ENCODE data around the gene OR2A42.
"Not testable (repeated sequence)": the region's sequence is repeated elsewhere in the genome, so short reads cannot be mapped to it uniquely, and the experiment has no call there.

OR2A42 gene

GRCh38 chr7:144239365-144239764 lies at the start of gene OR2A42:
OR2A42 (minus strand) TSS chr7:144239605; CDS start chr7:144232843, 6,762 bp downstream.
- not testable (repeated sequence) for H3K9me3 ChIP-seq (ENCODE audit: control insufficient read depth, insufficient read depth, low read length); H3K27me3 ChIP-seq (ENCODE audit: control insufficient read depth, insufficient read depth, low read length); H3K4me3 ChIP-seq (ENCODE audit: low read depth, low read length); H3K36me3 ChIP-seq (ENCODE audit: control insufficient read depth, insufficient read depth, low read length); H3K27ac ChIP-seq (ENCODE audit: low read depth, low read length); H3K9ac ChIP-seq (ENCODE audit: low read depth, low read length); H3K4me1 ChIP-seq (ENCODE audit: control insufficient read depth, insufficient read depth, low read length)

- H3K4me1 ChIP-seq (ENCODE audit: control insufficient read depth, insufficient read depth, low read length); H3K27me3 ChIP-seq (ENCODE audit: control insufficient read depth, insufficient read depth, low read length); H3K9me3 ChIP-seq (ENCODE audit: control insufficient read depth, insufficient read depth, low read length); H3K9ac ChIP-seq (ENCODE audit: low read depth, low read length); H3K36me3 ChIP-seq (ENCODE audit: control insufficient read depth, insufficient read depth, low read length); H3K27ac ChIP-seq (ENCODE audit: low read depth, low read length); H3K4me3 ChIP-seq (ENCODE audit: low read depth, low read length): not testable (repeated sequence)
Measured at GRCh38 chr7:144287171-144287784, 47.9 kb upstream of the OR2A42 start.

GRCh38 chr7:144283716-144284115 lies 44.3 kb upstream of the OR2A42 start:
- H3K9ac ChIP-seq (ENCODE audit: low read depth, low read length); H3K27ac ChIP-seq (ENCODE audit: low read depth, low read length); H3K36me3 ChIP-seq (ENCODE audit: control insufficient read depth, insufficient read depth, low read length); H3K4me1 ChIP-seq (ENCODE audit: control insufficient read depth, insufficient read depth, low read length); H3K27me3 ChIP-seq (ENCODE audit: control insufficient read depth, insufficient read depth, low read length); H3K4me3 ChIP-seq (ENCODE audit: low read depth, low read length); H3K9me3 ChIP-seq (ENCODE audit: control insufficient read depth, insufficient read depth, low read length): not testable (repeated sequence)

- not testable (repeated sequence) for H3K9me3 ChIP-seq (ENCODE audit: control insufficient read depth, insufficient read depth, low read length); H3K9ac ChIP-seq (ENCODE audit: low read depth, low read length); H3K36me3 ChIP-seq (ENCODE audit: control insufficient read depth, insufficient read depth, low read length); H3K27ac ChIP-seq (ENCODE audit: low read depth, low read length); H3K4me1 ChIP-seq (ENCODE audit: control insufficient read depth, insufficient read depth, low read length); H3K4me3 ChIP-seq (ENCODE audit: low read depth, low read length); H3K27me3 ChIP-seq (ENCODE audit: control insufficient read depth, insufficient read depth, low read length)
Measured at GRCh38 chr7:144282490-144282889, 43.1 kb upstream of the OR2A42 start.

GRCh38 chr7:144281981-144282380 lies 42.6 kb upstream of the OR2A42 start:
- not testable (repeated sequence) for H3K27me3 ChIP-seq (ENCODE audit: control insufficient read depth, insufficient read depth, low read length); H3K4me1 ChIP-seq (ENCODE audit: control insufficient read depth, insufficient read depth, low read length); H3K27ac ChIP-seq (ENCODE audit: low read depth, low read length); H3K4me3 ChIP-seq (ENCODE audit: low read depth, low read length); H3K9me3 ChIP-seq (ENCODE audit: control insufficient read depth, insufficient read depth, low read length); H3K9ac ChIP-seq (ENCODE audit: low read depth, low read length); H3K36me3 ChIP-seq (ENCODE audit: control insufficient read depth, insufficient read depth, low read length)

GRCh38 chr7:144280010-144280409 lies 40.6 kb upstream of the OR2A42 start:
- not testable (repeated sequence) for H3K27ac ChIP-seq (ENCODE audit: low read depth, low read length); H3K27me3 ChIP-seq (ENCODE audit: control insufficient read depth, insufficient read depth, low read length); H3K4me3 ChIP-seq (ENCODE audit: low read depth, low read length); H3K4me1 ChIP-seq (ENCODE audit: control insufficient read depth, insufficient read depth, low read length); H3K9ac ChIP-seq (ENCODE audit: low read depth, low read length); H3K36me3 ChIP-seq (ENCODE audit: control insufficient read depth, insufficient read depth, low read length); H3K9me3 ChIP-seq (ENCODE audit: control insufficient read depth, insufficient read depth, low read length)

- not testable (repeated sequence) for H3K9me3 ChIP-seq (ENCODE audit: control insufficient read depth, insufficient read depth, low read length); H3K9ac ChIP-seq (ENCODE audit: low read depth, low read length); H3K27me3 ChIP-seq (ENCODE audit: control insufficient read depth, insufficient read depth, low read length); H3K27ac ChIP-seq (ENCODE audit: low read depth, low read length); H3K4me3 ChIP-seq (ENCODE audit: low read depth, low read length); H3K36me3 ChIP-seq (ENCODE audit: control insufficient read depth, insufficient read depth, low read length); H3K4me1 ChIP-seq (ENCODE audit: control insufficient read depth, insufficient read depth, low read length)
Measured at GRCh38 chr7:144275281-144275680, 35.9 kb upstream of the OR2A42 start.

GRCh38 chr7:144269188-144269587 lies 29.8 kb upstream of the OR2A42 start, which contains the start of gene CTAGE8:
CTAGE8 (minus strand) TSS chr7:144269288; CDS start chr7:144269250, 38 bp downstream.
- not testable (repeated sequence) for H3K27ac ChIP-seq (ENCODE audit: low read depth, low read length); H3K9ac ChIP-seq (ENCODE audit: low read depth, low read length); H3K9me3 ChIP-seq (ENCODE audit: control insufficient read depth, insufficient read depth, low read length); H3K36me3 ChIP-seq (ENCODE audit: control insufficient read depth, insufficient read depth, low read length); H3K4me1 ChIP-seq (ENCODE audit: control insufficient read depth, insufficient read depth, low read length); H3K27me3 ChIP-seq (ENCODE audit: control insufficient read depth, insufficient read depth, low read length); H3K4me3 ChIP-seq (ENCODE audit: low read depth, low read length)

GRCh38 chr7:144264692-144265091 lies 25.3 kb upstream of the OR2A42 start, which contains the start of gene OR2A7:
OR2A7 (minus strand) TSS chr7:144264792; CDS start chr7:144259628, 5,164 bp downstream.
- not testable (repeated sequence) for H3K4me1 ChIP-seq (ENCODE audit: control insufficient read depth, insufficient read depth, low read length); H3K9me3 ChIP-seq (ENCODE audit: control insufficient read depth, insufficient read depth, low read length); H3K27me3 ChIP-seq (ENCODE audit: control insufficient read depth, insufficient read depth, low read length); H3K27ac ChIP-seq (ENCODE audit: low read depth, low read length); H3K4me3 ChIP-seq (ENCODE audit: low read depth, low read length); H3K9ac ChIP-seq (ENCODE audit: low read depth, low read length); H3K36me3 ChIP-seq (ENCODE audit: control insufficient read depth, insufficient read depth, low read length)

GRCh38 chr7:144262128-144262527 lies 22.7 kb upstream of the OR2A42 start:
- not testable (repeated sequence) for H3K4me3 ChIP-seq (ENCODE audit: low read depth, low read length); H3K4me1 ChIP-seq (ENCODE audit: control insufficient read depth, insufficient read depth, low read length); H3K9me3 ChIP-seq (ENCODE audit: control insufficient read depth, insufficient read depth, low read length); H3K36me3 ChIP-seq (ENCODE audit: control insufficient read depth, insufficient read depth, low read length); H3K27me3 ChIP-seq (ENCODE audit: control insufficient read depth, insufficient read depth, low read length); H3K9ac ChIP-seq (ENCODE audit: low read depth, low read length); H3K27ac ChIP-seq (ENCODE audit: low read depth, low read length)

- H3K9ac ChIP-seq (ENCODE audit: low read depth, low read length); H3K27me3 ChIP-seq (ENCODE audit: control insufficient read depth, insufficient read depth, low read length); H3K9me3 ChIP-seq (ENCODE audit: control insufficient read depth, insufficient read depth, low read length); H3K36me3 ChIP-seq (ENCODE audit: control insufficient read depth, insufficient read depth, low read length); H3K4me3 ChIP-seq (ENCODE audit: low read depth, low read length); H3K27ac ChIP-seq (ENCODE audit: low read depth, low read length); H3K4me1 ChIP-seq (ENCODE audit: control insufficient read depth, insufficient read depth, low read length): not testable (repeated sequence)
Measured at GRCh38 chr7:144259067-144259466, 19.7 kb upstream of the OR2A42 start.

GRCh38 chr7:144256112-144256511 lies 16.7 kb upstream of the OR2A42 start:
- no peaks in the 10 kb centered on the region for H3K36me3 ChIP-seq (ENCODE audit: control insufficient read depth, insufficient read depth, low read length)
- no peak overlapping the region for H3K27ac ChIP-seq (ENCODE audit: low read depth, low read length)
- no peaks in the 10 kb centered on the region for H3K4me1 ChIP-seq (ENCODE audit: control insufficient read depth, insufficient read depth, low read length)
- no peaks in the 10 kb centered on the region for H3K27me3 ChIP-seq (ENCODE audit: control insufficient read depth, insufficient read depth, low read length)
- H3K9ac ChIP-seq (ENCODE audit: low read depth, low read length), result no peak overlapping the region
- H3K9me3 ChIP-seq (ENCODE audit: control insufficient read depth, insufficient read depth, low read length), result no peaks in the 10 kb centered on the region
- no peak overlapping the region for H3K4me3 ChIP-seq (ENCODE audit: low read depth, low read length)
